ENCODE measurements around the gene SIGMAR1. TPM values are rescaled to one million over a fixed set of nuclear protein-coding genes. Genes with fewer than 3 reads are reported as not detected.

Gene SIGMAR1
- polyA plus RNA-seq, 1 donor from 2014 or later, result 52.5 TPM

- Histone ChIP-seq H3K9ac (ENCODE audit: low read length) (peak within 1 kb of the TSS; percentile 94), H4K20me1 (ENCODE audit: insufficient read depth) (no peaks in the 10 kb centered on the region), H3K27me3 (ENCODE audit: insufficient read depth, low read depth, low read length) (no peaks in the 10 kb centered on the region), H2AFZ (ENCODE audit: low read depth, low read length) (peak within 1 kb of the TSS; percentile 81), H3K9me3 (ENCODE audit: low read length) (no peaks in the 10 kb centered on the region), H3K27ac (ENCODE audit: low read length) (peak within 1 kb of the TSS; percentile 89), H3K9me2 (ENCODE audit: insufficient read depth, low read length) (no peaks in the 10 kb centered on the region), H3K79me2 (replicated peaks; ENCODE audit: insufficient read depth, low read length) (peaks cover 14% of the 10 kb centered on the region), H3F3A (ENCODE audit: insufficient read depth, low read length, poor library complexity, severe bottlenecking) (peaks cover 3% of the 10 kb centered on the region), H3K36me3 (ENCODE audit: insufficient read depth, low read length) (no peaks in the 10 kb centered on the region), H3K4me3 (ENCODE audit: low read length) (peak within 1 kb of the TSS; percentile 93), H3K4me2 (ENCODE audit: low read length) (peak within 1 kb of the TSS; percentile 63)
- TF ChIP-seq EP300 (conservative IDR thresholded peaks at IDR 0.05; ENCODE audit: poor library complexity, severe bottlenecking) (peak; percentile 66), CTCF (IDR thresholded peaks at IDR 0.05; ENCODE audit: poor library complexity, severe bottlenecking) (no peak), EZH2 (IDR thresholded peaks at IDR 0.05; ENCODE audit: borderline replicate concordance, insufficient read depth, low read length, poor library complexity, severe bottlenecking) (no peak), SMC3 (conservative IDR thresholded peaks at IDR 0.05; ENCODE audit: poor library complexity) (peak; percentile 22), REST (IDR thresholded peaks at IDR 0.05; ENCODE audit: borderline replicate concordance) (peak; percentile 85), POLR2AphosphoS5 (IDR thresholded peaks at IDR 0.05) (peak; percentile 98), MXI1 (conservative IDR thresholded peaks at IDR 0.05; ENCODE audit: poor library complexity, severe bottlenecking) (peak; percentile 65), RAD21 (conservative IDR thresholded peaks at IDR 0.05) (no peak), TAF1 (IDR thresholded peaks at IDR 0.05; ENCODE audit: low read depth) (peak; percentile 92)
Observed at GRCh38 chr9:34620061-34620994, 17.3 kb downstream of the SIGMAR1 start, which contains the start of gene DCTN3. DCTN3 (minus strand) TSS chr9:34620495; CDS start chr9:34620464, 31 bp downstream.

- H3K9me3 ChIP-seq (ENCODE audit: low read length), result no peaks in the 10 kb centered on the region
- H3K79me2 ChIP-seq (replicated peaks; ENCODE audit: insufficient read depth, low read length), result peaks cover 13% of the 10 kb centered on the region
- H3K9ac ChIP-seq (ENCODE audit: low read length), result no peak overlapping the region
- TF ChIP-seq TAF1 (IDR thresholded peaks at IDR 0.05; ENCODE audit: low read depth) (no peak), CTCF (IDR thresholded peaks at IDR 0.05; ENCODE audit: poor library complexity, severe bottlenecking) (no peak), POLR2AphosphoS5 (IDR thresholded peaks at IDR 0.05) (no peak), MXI1 (conservative IDR thresholded peaks at IDR 0.05; ENCODE audit: poor library complexity, severe bottlenecking) (no peak), EP300 (conservative IDR thresholded peaks at IDR 0.05; ENCODE audit: poor library complexity, severe bottlenecking) (no peak)
- no peaks in the 10 kb centered on the region for H3K36me3 ChIP-seq (ENCODE audit: insufficient read depth, low read length)
- H3K27me3 ChIP-seq (ENCODE audit: insufficient read depth, low read depth, low read length), result no peaks in the 10 kb centered on the region
- no peak overlapping the region for H3K4me2 ChIP-seq (ENCODE audit: low read length)
- H3K4me3 ChIP-seq (ENCODE audit: low read length), result no peak overlapping the region
- H4K20me1 ChIP-seq (ENCODE audit: insufficient read depth), result no peaks in the 10 kb centered on the region
- no peak overlapping the region for H3K27ac ChIP-seq (ENCODE audit: low read length)
- no peak overlapping the region for H2AFZ ChIP-seq (ENCODE audit: low read depth, low read length)
- peaks cover 3% of the 10 kb centered on the region for H3F3A ChIP-seq (ENCODE audit: insufficient read depth, low read length, poor library complexity, severe bottlenecking)
- H3K9me2 ChIP-seq (ENCODE audit: insufficient read depth, low read length), result no peaks in the 10 kb centered on the region
Observed at GRCh38 chr9:34615132-34615531, 22.5 kb downstream of the SIGMAR1 start.
